ENCODE results near the gene AP2S1.

GRCh38 chr19:46823049-46823448 is 27.6 kb downstream of the AP2S1 start:
- TF ChIP-seq POLR2A (IDR thresholded peaks at IDR 0.05) = no peak
- no peak for TF ChIP-seq CTCF (IDR thresholded peaks at IDR 0.05)
